ENCODE measurements around the gene RCN2. TPM values are rescaled to one million over a fixed set of nuclear protein-coding genes. Genes with fewer than 3 reads are reported as not detected.

RCN2 gene
- total RNA-seq, 1 donor, result 50.3 TPM

- TF ChIP-seq, protein P1, sequence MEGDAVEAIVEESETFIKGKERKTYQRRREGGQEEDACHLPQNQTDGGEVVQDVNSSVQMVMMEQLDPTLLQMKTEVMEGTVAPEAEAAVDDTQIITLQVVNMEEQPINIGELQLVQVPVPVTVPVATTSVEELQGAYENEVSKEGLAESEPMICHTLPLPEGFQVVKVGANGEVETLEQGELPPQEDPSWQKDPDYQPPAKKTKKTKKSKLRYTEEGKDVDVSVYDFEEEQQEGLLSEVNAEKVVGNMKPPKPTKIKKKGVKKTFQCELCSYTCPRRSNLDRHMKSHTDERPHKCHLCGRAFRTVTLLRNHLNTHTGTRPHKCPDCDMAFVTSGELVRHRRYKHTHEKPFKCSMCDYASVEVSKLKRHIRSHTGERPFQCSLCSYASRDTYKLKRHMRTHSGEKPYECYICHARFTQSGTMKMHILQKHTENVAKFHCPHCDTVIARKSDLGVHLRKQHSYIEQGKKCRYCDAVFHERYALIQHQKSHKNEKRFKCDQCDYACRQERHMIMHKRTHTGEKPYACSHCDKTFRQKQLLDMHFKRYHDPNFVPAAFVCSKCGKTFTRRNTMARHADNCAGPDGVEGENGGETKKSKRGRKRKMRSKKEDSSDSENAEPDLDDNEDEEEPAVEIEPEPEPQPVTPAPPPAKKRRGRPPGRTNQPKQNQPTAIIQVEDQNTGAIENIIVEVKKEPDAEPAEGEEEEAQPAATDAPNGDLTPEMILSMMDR (IDR thresholded peaks at IDR 0.05; ENCODE audit: extremely low read depth, low read depth, low read length), result no peak
- Histone ChIP-seq H3K27ac (ENCODE audit: low read depth, low read length) (no peak overlapping the region), H3K4me3 (ENCODE audit: insufficient read depth, low read length) (no peak overlapping the region), H3K36me3 (ENCODE audit: insufficient read depth, low read length) (no peaks in the 10 kb centered on the region), H3K9me3 (ENCODE audit: low read depth, low read length) (no peaks in the 10 kb centered on the region), H2AFZ (ENCODE audit: low read length) (no peak overlapping the region), H4K20me1 (ENCODE audit: insufficient read depth, low read length) (no peaks in the 10 kb centered on the region), H3K27me3 (ENCODE audit: insufficient read depth, low read length) (no peaks in the 10 kb centered on the region), H3K4me1 (ENCODE audit: insufficient read depth, low read length) (no peaks in the 10 kb centered on the region), H3K4me2 (ENCODE audit: insufficient read depth, low read length) (no peak overlapping the region), H3K79me2 (ENCODE audit: insufficient read depth, low read length) (no peaks in the 10 kb centered on the region)
- DNase-seq (ENCODE audit: insufficient read length, low spot score, missing footprints), result no peak
These were observed 57.6 kb downstream of the RCN2 start for GRCh38 chr15:76988867-76989780.

- no peaks in the 10 kb centered on the region for H3K79me2 ChIP-seq (ENCODE audit: insufficient read depth, low read length)
- peaks cover under 1% of the 10 kb centered on the region for H3K4me1 ChIP-seq (ENCODE audit: insufficient read depth, low read length)
- H3K27me3 ChIP-seq (ENCODE audit: insufficient read depth, low read length), result no peaks in the 10 kb centered on the region
- H3K4me3 ChIP-seq (ENCODE audit: insufficient read depth, low read length), result no peak overlapping the region
- H3K36me3 ChIP-seq (ENCODE audit: insufficient read depth, low read length), result no peaks in the 10 kb centered on the region
- H3K9me3 ChIP-seq (ENCODE audit: low read depth, low read length), result no peaks in the 10 kb centered on the region
- no peak overlapping the region for H3K27ac ChIP-seq (ENCODE audit: low read depth, low read length)
- H3K4me2 ChIP-seq (ENCODE audit: insufficient read depth, low read length), result no peak overlapping the region
- DNase-seq (ENCODE audit: insufficient read length, low spot score, missing footprints), result no peak
- no peaks in the 10 kb centered on the region for H4K20me1 ChIP-seq (ENCODE audit: insufficient read depth, low read length)
- no peak overlapping the region for H2AFZ ChIP-seq (ENCODE audit: low read length)
- TF ChIP-seq, protein P1 (IDR thresholded peaks at IDR 0.05; ENCODE audit: extremely low read depth, low read depth, low read length), result no peak
These were observed 59.5 kb downstream of the RCN2 start for GRCh38 chr15:76991048-76991447.

DNA sequence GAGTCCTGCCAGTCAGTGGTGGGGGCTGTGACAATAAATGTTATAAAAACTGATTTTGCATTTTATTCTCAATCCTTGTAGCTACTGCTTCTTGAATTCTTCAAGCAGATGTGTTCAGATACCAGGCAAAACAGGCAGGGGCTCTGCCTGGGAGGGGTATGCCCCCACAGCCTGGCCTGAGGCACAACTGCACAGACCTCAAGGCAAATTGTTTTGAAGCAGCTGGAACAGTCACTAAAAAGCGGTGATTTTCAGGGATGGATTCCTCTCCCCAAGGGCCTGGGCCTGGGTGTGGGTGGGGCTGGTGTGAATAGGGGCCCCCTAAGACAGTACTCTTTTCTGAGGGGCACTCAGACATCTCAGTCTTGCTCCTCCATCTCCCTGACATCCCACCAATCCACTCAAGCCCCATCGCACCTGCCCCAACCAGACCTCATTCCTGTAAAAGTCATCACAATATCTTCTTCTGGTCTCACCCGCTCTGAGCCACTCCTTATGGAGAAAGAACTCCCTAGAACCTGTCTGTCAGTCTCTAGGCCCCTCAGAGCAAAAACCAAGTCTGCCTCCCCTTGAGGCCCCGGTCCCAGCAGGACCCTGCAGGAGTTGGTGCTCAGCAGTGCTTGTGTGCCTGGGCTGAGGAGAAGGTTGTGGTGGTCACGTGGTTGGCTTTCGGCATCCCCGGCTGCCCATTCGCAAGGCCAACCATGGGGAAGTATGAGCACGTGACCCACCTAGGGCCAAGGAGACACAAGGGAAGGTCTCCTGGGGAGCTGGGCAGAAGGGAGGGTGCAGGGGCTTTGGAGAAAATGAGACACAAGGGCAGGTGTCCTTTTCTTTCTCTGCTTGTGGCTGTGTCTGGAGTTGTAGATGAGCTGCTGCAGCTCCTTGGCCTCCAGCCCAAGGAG is 60.4 kb downstream of the RCN2 start:
- Histone ChIP-seq H3K4me2 (ENCODE audit: insufficient read depth, low read length) (no peak overlapping the region), H3K27me3 (ENCODE audit: insufficient read depth, low read length) (no peaks in the 10 kb centered on the region), H3K4me1 (ENCODE audit: insufficient read depth, low read length) (peaks cover 9% of the 10 kb centered on the region), H2AFZ (ENCODE audit: low read length) (no peak overlapping the region), H3K79me2 (ENCODE audit: insufficient read depth, low read length) (no peaks in the 10 kb centered on the region), H3K4me3 (ENCODE audit: insufficient read depth, low read length) (no peak overlapping the region), H3K27ac (ENCODE audit: low read depth, low read length) (no peak overlapping the region), H3K9me3 (ENCODE audit: low read depth, low read length) (no peaks in the 10 kb centered on the region), H4K20me1 (ENCODE audit: insufficient read depth, low read length) (no peaks in the 10 kb centered on the region), H3K36me3 (ENCODE audit: insufficient read depth, low read length) (no peaks in the 10 kb centered on the region)
- TF ChIP-seq, protein P1 (IDR thresholded peaks at IDR 0.05; ENCODE audit: extremely low read depth, low read depth, low read length), result no peak
- DNase-seq (ENCODE audit: insufficient read length, low spot score, missing footprints), result no peak
